Smooth muscle cell (in vitro differentiated cells): ENCODE data around the gene TMEM25. TPM values are rescaled to one million over a fixed set of nuclear protein-coding genes. Genes with fewer than 3 reads are reported as not detected.

Experiments used
- DNase-seq: peaks from one replicate; lab custom pipeline; 2025; ENCODE audit not compliant: unreplicated experiment; lab: John Stamatoyannopoulos, UW
- H2AFZ ChIP-seq: fragments of 200-600 bp; sonication (generic); 2 replicates; pipeline ENCODE4 v1.6.0; 2016; ENCODE audit warnings: antibody characterized with exemption, low read depth, mild to moderate bottlenecking
- H3F3A ChIP-seq: fragments of 200-600 bp; sonication (generic); 2 replicates; pipeline ENCODE4 v1.6.0; 2017; ENCODE audit warnings: antibody characterized with exemption, low read depth
- H3K27ac ChIP-seq: fragments of 200-600 bp; sonication (generic); 2 replicates; pipeline ENCODE4 v1.5.1; 2016; ENCODE audit warnings: low read depth, mild to moderate bottlenecking
- H3K27me3 ChIP-seq: fragments of 200-600 bp; sonication (generic); 2 replicates; pipeline ENCODE4 v1.6.1; 2016; ENCODE audit warnings: low read depth, mild to moderate bottlenecking
- H3K36me3 ChIP-seq: fragments of 200-600 bp; sonication (generic); 2 replicates; pipeline ENCODE4 v1.5.1; 2016; ENCODE audit warnings: low read depth
- H3K4me1 ChIP-seq: fragments of 200-600 bp; sonication (generic); 2 replicates; pipeline ENCODE4 v1.5.1; 2016; ENCODE audit warnings: low read depth
- H3K4me2 ChIP-seq: fragments of 200-600 bp; sonication (generic); 2 replicates; pipeline ENCODE4 v1.6.0; 2016; ENCODE audit warnings: mild to moderate bottlenecking
- H3K4me3 ChIP-seq: fragments of 200-600 bp; sonication (generic); 2 replicates; pipeline ENCODE4 v1.5.1; 2016; ENCODE audit warnings: mild to moderate bottlenecking
- H3K79me2 ChIP-seq: fragments of 200-600 bp; sonication (generic); 2 replicates; pipeline ENCODE4 v1.6.0; 2016; ENCODE audit warnings: low read depth, mild to moderate bottlenecking
- H3K9ac ChIP-seq: fragments of 200-600 bp; sonication (generic); 2 replicates; pipeline ENCODE4 v1.6.0; 2016; ENCODE audit warnings: low read depth
- H3K9me3 ChIP-seq: fragments of 200-600 bp; sonication (generic); replicated peaks from 2 replicates; pipeline ENCODE4 v1.5.1; 2016; ENCODE audit warnings: low read depth
- H4K20me1 ChIP-seq: fragments of 200-600 bp; sonication (generic); 2 replicates; pipeline ENCODE4 v1.6.0; 2016; ENCODE audit warnings: low read depth
- CTCF ChIP-seq: fragments of 200-600 bp; sonication (generic); IDR thresholded peaks from 2 replicates; pipeline ENCODE4 v1.5.1; 2017; ENCODE audit warnings: borderline replicate concordance, mild to moderate bottlenecking, antibody characterized with exemption; ENCODE audit not compliant: insufficient read depth, poor library complexity, severe bottlenecking
- WGBS: methylation state at CpG from one replicate; pipeline ENCODE4 v1.1.7; 2016; ENCODE audit warnings: low lambda C conversion rate; 5-methylcytosine and 5-hydroxymethylcytosine counted together
- polyA plus RNA-seq: library from polyadenylated mRNA; unstranded; fragments of >200 nt; fragmentation: Nextera tagmentation; extraction: Ambion mirVana; gene quantifications from 2 replicates; pipeline ENCODE4 v1.2.1, GENCODE V29; 2016
- total RNA-seq: library from RNA; depleted of rRNA; stranded (reverse); fragments of >200 nt; gene quantifications from 2 replicates; pipeline ENCODE4 v1.2.3, GENCODE V29; 2014

The TMEM25 gene
- total and polyA plus RNA-seq, 2 experiments from 2014 or later: 23.9 to 48.1 TPM

GRCh38 chr11:118527109-118527508 is 3.9 kb upstream of the TMEM25 start, which contains the start of gene TTC36:
TSS of gene TTC36 (plus strand) at chr11:118527474. CDS start at chr11:118527495, 21 bp downstream.
- H3K79me2 ChIP-seq: no peaks in the 10 kb centered on the region
- no peak within 1 kb of the TSS for H3K4me3 ChIP-seq
- H3K4me2 ChIP-seq: no peak within 1 kb of the TSS
- H3K36me3 ChIP-seq: no peaks in the 10 kb centered on the region
- no peaks in the 10 kb centered on the region for H3K27me3 ChIP-seq
- no peak within 1 kb of the TSS for H2AFZ ChIP-seq
- H3K4me1 ChIP-seq: peaks cover 7% of the 10 kb centered on the region
- no peaks in the 10 kb centered on the region for H3K9me3 ChIP-seq
- H4K20me1 ChIP-seq: no peaks in the 10 kb centered on the region
- H3F3A ChIP-seq: peaks cover 6% of the 10 kb centered on the region
- no peak for TF ChIP-seq CTCF
- no peak for DNase-seq
- no peak within 1 kb of the TSS for H3K9ac ChIP-seq
- no peak within 1 kb of the TSS for H3K27ac ChIP-seq
- 82% methylated on average over 3 of the region's 3 CpGs for WGBS

- H3K4me1 ChIP-seq: peaks cover 7% of the 10 kb centered on the region
- H4K20me1 ChIP-seq: no peaks in the 10 kb centered on the region
- DNase-seq: no peak
- 98% methylated on average over 6 of the region's 6 CpGs for WGBS
- no peak overlapping the region for H3K27ac ChIP-seq
- no peak for TF ChIP-seq CTCF
- H3K79me2 ChIP-seq: no peaks in the 10 kb centered on the region
- no peaks in the 10 kb centered on the region for H3F3A ChIP-seq
- no peak overlapping the region for H2AFZ ChIP-seq
- H3K9me3 ChIP-seq: no peaks in the 10 kb centered on the region
- no peak overlapping the region for H3K4me3 ChIP-seq
- H3K9ac ChIP-seq: no peak overlapping the region
- H3K27me3 ChIP-seq: no peaks in the 10 kb centered on the region
- no peaks in the 10 kb centered on the region for H3K36me3 ChIP-seq
- H3K4me2 ChIP-seq: no peak overlapping the region
These were observed 2.5 kb upstream of the TMEM25 start for GRCh38 chr11:118528511-118528910.

GRCh38 chr11:118529584-118530175 is 1.3 kb upstream of the TMEM25 start:
- Histone ChIP-seq H3K9me3 (no peaks in the 10 kb centered on the region), H3F3A (no peaks in the 10 kb centered on the region), H3K27me3 (no peaks in the 10 kb centered on the region), H3K9ac (no peak overlapping the region), H3K79me2 (no peaks in the 10 kb centered on the region), H3K36me3 (no peaks in the 10 kb centered on the region), H3K4me2 (peak overlapping the region; percentile 95), H3K27ac (no peak overlapping the region), H3K4me1 (peaks cover 7% of the 10 kb centered on the region), H2AFZ (no peak overlapping the region), H3K4me3 (peak overlapping the region; percentile 68), H4K20me1 (no peaks in the 10 kb centered on the region)
- DNase-seq: no peak
- TF ChIP-seq CTCF: no peak
- 78% methylated on average over 5 of the region's 5 CpGs for WGBS

- 8% methylated on average over 31 of the region's 31 CpGs for WGBS
- Histone ChIP-seq H2AFZ (no peak overlapping the region), H3K79me2 (no peaks in the 10 kb centered on the region), H3K36me3 (no peaks in the 10 kb centered on the region), H3K9me3 (no peaks in the 10 kb centered on the region), H3K27me3 (no peaks in the 10 kb centered on the region), H3F3A (no peaks in the 10 kb centered on the region), H3K9ac (peak overlapping the region; percentile 49), H3K4me1 (peaks cover 7% of the 10 kb centered on the region), H3K27ac (no peak overlapping the region), H3K4me2 (peak overlapping the region; percentile 95), H4K20me1 (no peaks in the 10 kb centered on the region), H3K4me3 (peak overlapping the region; percentile 68)
- TF ChIP-seq CTCF: no peak
- no peak for DNase-seq
These were observed 761 bp upstream of the TMEM25 start for GRCh38 chr11:118530180-118530682.
